HUES64 (cell line): Measurements from ENCODE around the gene HRH3.
A peak's percentile ranks its signal among the peaks of the same experiment; 100 is the strongest.

ENCODE experiments used
- H3K27ac ChIP-seq: 2 replicates; pipeline ENCODE4 v1.7.0; 2013; ENCODE audit warnings: low read depth, low read length, inconsistent platforms
- H3K27me3 ChIP-seq: 2 replicates; pipeline ENCODE4 v1.6.1; 2013; ENCODE audit warnings: mild to moderate bottlenecking, low read length; ENCODE audit not compliant: insufficient read depth
- H3K36me3 ChIP-seq: 2 replicates; pipeline ENCODE4 v1.6.1; 2013; ENCODE audit warnings: mild to moderate bottlenecking, low read length; ENCODE audit not compliant: insufficient read depth
- H3K4me1 ChIP-seq: 2 replicates; pipeline ENCODE4 v1.6.1; 2013; ENCODE audit warnings: mild to moderate bottlenecking, low read length, moderate library complexity; ENCODE audit not compliant: insufficient read depth
- H3K4me3 ChIP-seq: 2 replicates; pipeline ENCODE4 v1.5.1; 2013; ENCODE audit warnings: mild to moderate bottlenecking, low read length, moderate library complexity
- H3K9ac ChIP-seq: 2 replicates; pipeline ENCODE4 v1.6.1; 2013; ENCODE audit warnings: mild to moderate bottlenecking, low read depth, low read length
- H3K9me3 ChIP-seq: 2 replicates; pipeline ENCODE4 v1.6.1; 2013; ENCODE audit warnings: low read depth, low read length; ENCODE audit not compliant: insufficient read depth
- WGBS: fragments of 150-250, 120-280 bp; methylation state at CpG from one replicate; pipeline ENCODE4 v1.1.7; 2013; ENCODE audit warnings: missing lambda C conversion rate; 5-methylcytosine and 5-hydroxymethylcytosine counted together

The HRH3 gene

DNA sequence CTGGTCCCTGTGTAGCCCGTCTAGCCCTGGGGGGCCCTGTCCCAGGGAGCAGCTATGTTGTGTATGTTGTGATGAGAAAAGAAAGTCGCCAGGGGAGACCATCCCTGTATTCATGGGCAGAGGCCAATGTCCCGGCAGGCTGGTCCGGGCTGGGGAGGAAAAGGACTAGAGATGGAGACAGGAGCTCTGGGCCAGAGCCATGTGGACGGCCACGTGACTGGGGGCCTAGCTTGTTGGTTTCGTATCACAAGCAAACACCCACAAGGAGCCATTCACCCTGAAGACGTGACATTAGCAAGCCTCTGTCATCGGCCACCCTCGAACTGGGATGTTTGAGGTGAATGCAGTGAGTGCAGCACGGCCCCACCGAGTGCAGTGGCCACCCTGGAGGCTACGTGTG lies 2.9 kb upstream of the HRH3 start:
- H3K9ac ChIP-seq, result no peak overlapping the region
- WGBS, result 82% methylated on average over 13 of the region's 13 CpGs

GRCh38 chr20:62222266-62222850 lies 2.3 kb upstream of the HRH3 start:
- Histone ChIP-seq H3K9me3 (no peaks in the 10 kb centered on the region), H3K4me3 (no peak overlapping the region), H3K4me1 (peaks cover 11% of the 10 kb centered on the region), H3K27ac (no peak overlapping the region), H3K36me3 (no peaks in the 10 kb centered on the region), H3K9ac (no peak overlapping the region), H3K27me3 (peaks cover 67% of the 10 kb centered on the region)
- WGBS, result 88% methylated on average over 18 of the region's 18 CpGs

More for the DNA sequence above, 2.9 kb upstream of the HRH3 start:
- Histone ChIP-seq H3K27me3 (peaks cover 61% of the 10 kb centered on the region), H3K4me3 (no peak overlapping the region), H3K9me3 (no peaks in the 10 kb centered on the region), H3K27ac (no peak overlapping the region), H3K36me3 (no peaks in the 10 kb centered on the region), H3K4me1 (peaks cover 11% of the 10 kb centered on the region)

DNA sequence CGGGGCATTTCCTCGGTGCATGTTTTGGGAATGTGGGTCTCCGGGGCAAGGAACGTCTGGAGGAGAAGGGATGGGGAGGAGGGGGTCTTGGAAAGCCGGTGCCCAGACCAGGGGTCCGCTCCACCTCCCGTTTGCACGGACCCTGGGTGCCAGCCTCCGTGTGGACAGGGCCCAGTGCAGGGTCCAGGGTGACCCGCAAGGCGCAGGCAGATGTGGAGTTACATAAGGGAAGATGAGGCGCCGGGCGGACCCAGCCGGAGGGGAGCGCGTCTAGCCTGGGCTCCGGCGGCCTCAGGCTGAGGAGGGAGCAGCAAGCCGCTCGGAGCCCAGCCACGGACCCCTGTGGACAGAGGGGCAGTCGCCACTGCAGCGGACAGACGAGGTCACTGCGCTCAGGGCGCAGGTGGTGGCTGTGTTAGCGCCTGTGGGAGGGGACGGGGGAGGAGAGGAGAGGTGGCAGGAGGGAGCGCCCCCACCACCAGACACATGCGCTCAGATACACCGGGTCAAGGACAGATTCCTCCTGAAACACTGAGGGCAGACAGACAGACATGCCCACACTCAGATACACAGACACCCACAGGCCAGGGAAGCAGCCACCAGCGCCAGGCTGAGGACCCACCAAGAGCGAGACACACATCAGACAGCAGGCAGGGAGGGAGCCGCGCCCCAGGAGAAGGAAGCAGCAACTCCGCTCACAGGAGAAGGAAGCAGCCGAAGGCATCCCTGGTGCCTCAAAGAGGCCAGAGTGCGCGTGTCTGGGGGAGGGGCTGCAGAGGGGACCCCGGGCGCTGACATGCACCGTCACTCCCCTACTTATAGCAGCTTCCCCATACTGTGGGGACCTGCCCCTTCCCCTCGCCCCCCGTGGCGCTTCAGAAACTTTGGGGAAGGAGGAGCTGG lies 839 bp upstream of the HRH3 start:
- no peak overlapping the region for H3K27ac ChIP-seq
- peaks cover 11% of the 10 kb centered on the region for H3K4me1 ChIP-seq
- no peaks in the 10 kb centered on the region for H3K9me3 ChIP-seq
- no peaks in the 10 kb centered on the region for H3K36me3 ChIP-seq
- peak overlapping the region; percentile 41 for H3K4me3 ChIP-seq
- H3K9ac ChIP-seq, result no peak overlapping the region
- H3K27me3 ChIP-seq, result peaks cover 73% of the 10 kb centered on the region
- 6% methylated on average over 45 of the region's 46 CpGs for WGBS

- Histone ChIP-seq H3K36me3 (no peaks in the 10 kb centered on the region), H3K9me3 (no peaks in the 10 kb centered on the region), H3K9ac (no peak overlapping the region), H3K27ac (no peak overlapping the region), H3K4me3 (peak overlapping the region; percentile 55), H3K27me3 (peaks cover 70% of the 10 kb centered on the region), H3K4me1 (peaks cover 11% of the 10 kb centered on the region)
- WGBS, result 2% methylated on average over 84 of the region's 84 CpGs
Observed at GRCh38 chr20:62219101-62219991, 732 bp downstream of the HRH3 start.

- 64% methylated on average over 38 of the region's 38 CpGs for WGBS
- no peaks in the 10 kb centered on the region for H3K36me3 ChIP-seq
- H3K9me3 ChIP-seq, result no peaks in the 10 kb centered on the region
- peaks cover 11% of the 10 kb centered on the region for H3K4me1 ChIP-seq
- H3K27ac ChIP-seq, result no peak overlapping the region
- H3K27me3 ChIP-seq, result peaks cover 63% of the 10 kb centered on the region
- H3K9ac ChIP-seq, result no peak overlapping the region
- H3K4me3 ChIP-seq, result no peak overlapping the region
Observed at GRCh38 chr20:62217913-62218773, 1.9 kb downstream of the HRH3 start.

GRCh38 chr20:62216636-62217566 lies 3.2 kb downstream of the HRH3 start:
- Histone ChIP-seq H3K36me3 (no peaks in the 10 kb centered on the region), H3K9me3 (no peaks in the 10 kb centered on the region), H3K9ac (no peak overlapping the region), H3K27ac (no peak overlapping the region), H3K27me3 (peaks cover 50% of the 10 kb centered on the region), H3K4me3 (no peak overlapping the region), H3K4me1 (peaks cover 11% of the 10 kb centered on the region)
- WGBS, result 86% methylated on average over 26 of the region's 26 CpGs

- 87% methylated on average over 40 of the region's 40 CpGs for WGBS
- Histone ChIP-seq H3K9ac (no peak overlapping the region), H3K36me3 (no peaks in the 10 kb centered on the region), H3K4me3 (no peak overlapping the region), H3K27ac (no peak overlapping the region), H3K9me3 (no peaks in the 10 kb centered on the region), H3K4me1 (peaks cover 7% of the 10 kb centered on the region), H3K27me3 (peaks cover 42% of the 10 kb centered on the region)
Observed at GRCh38 chr20:62215991-62216635, 4.0 kb downstream of the HRH3 start.

DNA sequence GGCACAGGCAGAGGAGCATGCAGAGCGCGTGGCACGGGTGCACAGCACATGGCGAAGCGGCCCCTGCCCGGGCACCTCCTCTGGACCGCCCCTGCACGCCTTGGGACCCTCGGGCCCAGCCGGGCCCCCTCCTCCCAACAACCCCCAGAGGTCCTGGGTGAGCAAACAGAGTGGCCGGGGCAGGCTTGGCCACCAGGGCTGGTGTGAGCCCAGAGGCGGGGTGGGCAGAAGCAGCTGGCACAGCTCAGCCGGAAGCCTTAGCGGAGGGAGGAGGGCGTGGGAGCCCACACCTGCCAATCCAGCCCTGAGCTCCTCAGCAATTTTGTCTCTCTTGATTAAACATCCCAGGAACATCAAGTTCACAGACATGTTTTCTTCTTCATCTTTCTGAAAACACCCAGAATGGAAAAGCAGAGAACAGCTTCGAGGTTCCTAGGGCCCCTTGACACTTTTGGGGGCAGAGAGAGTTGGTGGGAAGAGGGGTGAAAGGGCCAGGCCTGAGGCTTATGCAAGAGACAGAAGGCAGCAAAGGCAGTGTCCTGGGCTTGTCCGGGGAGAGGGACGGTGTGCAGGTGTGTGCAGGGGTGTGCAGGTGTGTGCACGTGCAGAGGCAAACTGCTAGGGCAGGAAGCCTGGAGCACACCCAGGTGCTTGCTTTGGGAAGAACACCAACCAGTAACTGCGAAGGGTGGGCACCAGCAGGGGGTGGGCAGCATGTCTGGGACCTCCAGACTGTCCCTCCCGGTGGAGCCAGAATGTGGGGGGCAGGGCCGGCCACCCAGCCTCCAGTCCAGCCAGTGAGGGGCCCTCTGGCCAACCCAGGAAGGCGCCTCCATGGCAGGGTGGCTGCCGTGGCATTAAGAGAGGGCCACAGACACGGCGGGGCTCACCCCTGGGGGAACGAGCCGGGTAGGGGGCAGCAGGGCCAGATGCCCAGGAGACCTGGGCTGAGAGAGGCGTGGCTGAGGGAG lies 4.8 kb downstream of the HRH3 start:
- H3K4me1 ChIP-seq, result peaks cover 7% of the 10 kb centered on the region
- 92% methylated on average over 29 of the region's 29 CpGs for WGBS

GRCh38 chr20:62214067-62214466 lies 6.0 kb downstream of the HRH3 start:
- no peaks in the 10 kb centered on the region for H3K36me3 ChIP-seq
- H3K9me3 ChIP-seq, result no peaks in the 10 kb centered on the region
- peaks cover 7% of the 10 kb centered on the region for H3K4me1 ChIP-seq
- WGBS, result 70% methylated on average over 12 of the region's 12 CpGs
- no peak overlapping the region for H3K9ac ChIP-seq
- no peak overlapping the region for H3K27ac ChIP-seq
- H3K27me3 ChIP-seq, result peaks cover 27% of the 10 kb centered on the region
- H3K4me3 ChIP-seq, result no peak overlapping the region

More for the DNA sequence above, 4.8 kb downstream of the HRH3 start:
- no peak overlapping the region for H3K27ac ChIP-seq
- peaks cover 34% of the 10 kb centered on the region for H3K27me3 ChIP-seq
- no peaks in the 10 kb centered on the region for H3K36me3 ChIP-seq
- no peaks in the 10 kb centered on the region for H3K9me3 ChIP-seq
- H3K4me3 ChIP-seq, result no peak overlapping the region
- no peak overlapping the region for H3K9ac ChIP-seq
